Esophagus muscularis mucosa (tissue), 4 donors: ENCODE results near the gene ZNF79. TPM values are rescaled to one million over a fixed set of nuclear protein-coding genes. Genes with fewer than 3 reads are reported as not detected.

Source experiments
- DNase-seq: peaks from one replicate; pipeline ENCODE4 v3.0.0-alpha.2; 2017; ENCODE audit errors: extremely low spot score
- H3K27ac ChIP-seq, 4 donors: fragments of 200-600 bp; sonication (generic); replicated peaks in 1 of 4; 1 replicate in 3 of 4; 2 replicates in 1 of 4; pipeline ENCODE4 v1.5.1; 2016 to 2019; ENCODE audit warnings: mild to moderate bottlenecking in 1 of 4
- H3K27me3 ChIP-seq, 4 donors: fragments of 200-600 bp; sonication (generic); one replicate each; pipeline versions ENCODE4 v1.5.1 to v1.6.0; 2016 to 2019
- H3K36me3 ChIP-seq, 4 donors: fragments of 200-600 bp; sonication (generic); one replicate each; pipeline ENCODE4 v1.5.1; 2016 to 2019
- H3K4me1 ChIP-seq, 4 donors: fragments of 200-600 bp; sonication (generic); one replicate each; pipeline ENCODE4 v1.5.1; 2016 to 2019
- H3K4me3 ChIP-seq, 4 donors: fragments of 200-600 bp; sonication (generic); 1 replicate in 2 of 4; 2 replicates in 2 of 4; pipeline ENCODE4 v1.5.1; 2016 to 2019; ENCODE audit warnings: mild to moderate bottlenecking in 4 of 4, moderate library complexity in 1 of 4
- H3K9me3 ChIP-seq, 4 donors: fragments of 200-600 bp; sonication (generic); 1 replicate in 3 of 4; 2 replicates in 1 of 4; pipeline ENCODE4 v1.5.1; 2016 to 2019
- EP300 ChIP-seq: sonication (generic); formaldehyde crosslinking; IDR thresholded peaks from one replicate; pipeline ENCODE4 v1.6.1; 2017; ENCODE audit warnings: antibody characterized with exemption
- POLR2A ChIP-seq: fragments of 450-650 bp; IDR thresholded peaks from one replicate; pipeline ENCODE4 v1.6.1; 2017; ENCODE audit warnings: antibody characterized with exemption, moderate library complexity, mild to moderate bottlenecking, low read depth
- POLR2AphosphoS5 ChIP-seq, 2 donors: sonication (generic); formaldehyde crosslinking; IDR thresholded peaks; one replicate each; pipeline ENCODE4 v1.6.1; 2017; ENCODE audit warnings: antibody characterized with exemption in 2 of 2
- WGBS: methylation state at CpG from one replicate; pipeline ENCODE4 v1.1.5; 2018; 5-methylcytosine and 5-hydroxymethylcytosine counted together
- intact Hi-C: fragments of 100-400 bp; cut with DNase I; formaldehyde crosslinking; loops from one replicate; pipeline ENCODE4 v1.15.1; 2023
- total RNA-seq, 4 donors: library from RNA; depleted of rRNA; stranded (reverse); fragments of >200 nt; gene quantifications; one replicate each; pipeline versions ENCODE4 v1.1.0 to v1.2.1, GENCODE V29; 2016
- TF ChIP-seq, protein P1 (sequence below), 3 experiments: fragments of 200-600 bp in 2 of 3; fragments of 450-650 bp in 1 of 3; sonication (generic) in 2 of 3; IDR thresholded peaks; one replicate each; pipeline ENCODE4 v1.5.1; 2017 to 2019; ENCODE audit warnings: antibody characterized with exemption in 3 of 3, mild to moderate bottlenecking in 2 of 3, moderate library complexity in 1 of 3

Gene ZNF79
- total RNA-seq, 4 donors from 2014 or later: 8.3 to 12.8 (median 11.2) TPM

DNA sequence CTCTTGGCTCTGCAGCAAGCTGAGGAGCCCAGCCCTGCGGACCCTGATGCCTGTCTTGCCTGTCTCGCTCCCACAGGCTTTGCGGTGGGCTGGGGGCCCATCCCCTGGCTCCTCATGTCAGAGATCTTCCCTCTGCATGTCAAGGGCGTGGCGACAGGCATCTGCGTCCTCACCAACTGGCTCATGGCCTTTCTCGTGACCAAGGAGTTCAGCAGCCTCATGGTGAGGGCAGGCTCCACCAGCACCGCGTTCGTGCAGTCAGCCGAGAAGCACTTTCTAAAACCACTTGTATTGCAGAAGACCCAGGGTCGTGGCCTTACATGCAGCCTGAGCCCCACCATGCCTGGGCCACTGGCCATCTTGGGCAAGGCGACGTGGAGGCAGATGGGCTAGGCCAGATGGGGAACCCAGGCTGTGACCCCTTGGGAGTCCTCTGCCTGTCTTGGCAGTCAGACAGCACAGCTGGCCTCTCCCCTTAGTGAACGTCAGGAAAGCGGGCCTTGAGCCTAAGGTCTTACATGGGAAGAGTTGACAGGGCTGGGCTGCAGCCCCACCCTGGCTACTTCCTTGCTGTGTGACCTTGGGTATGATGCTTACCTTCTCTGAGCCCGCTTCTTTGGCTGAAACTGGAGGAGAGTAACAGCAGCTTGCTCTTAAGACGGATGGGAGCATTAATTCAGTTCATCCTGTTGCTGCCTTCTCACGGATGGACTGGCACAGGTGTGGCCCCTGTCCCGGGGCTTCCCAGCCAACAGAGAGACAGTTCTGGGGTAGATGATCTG, 18.6 kb upstream of the ZNF79 start:
- H3K4me3 ChIP-seq: no peak overlapping the region
- WGBS: 94% methylated on average over 16 of the region's 20 CpGs
- no peaks in the 10 kb centered on the region for H3K9me3 ChIP-seq
- no peak for DNase-seq
- TF ChIP-seq POLR2AphosphoS5 (IDR thresholded peaks at IDR 0.05) (no peak), POLR2A (no peak), EP300 (no peak)
- TF ChIP-seq, protein P1, sequence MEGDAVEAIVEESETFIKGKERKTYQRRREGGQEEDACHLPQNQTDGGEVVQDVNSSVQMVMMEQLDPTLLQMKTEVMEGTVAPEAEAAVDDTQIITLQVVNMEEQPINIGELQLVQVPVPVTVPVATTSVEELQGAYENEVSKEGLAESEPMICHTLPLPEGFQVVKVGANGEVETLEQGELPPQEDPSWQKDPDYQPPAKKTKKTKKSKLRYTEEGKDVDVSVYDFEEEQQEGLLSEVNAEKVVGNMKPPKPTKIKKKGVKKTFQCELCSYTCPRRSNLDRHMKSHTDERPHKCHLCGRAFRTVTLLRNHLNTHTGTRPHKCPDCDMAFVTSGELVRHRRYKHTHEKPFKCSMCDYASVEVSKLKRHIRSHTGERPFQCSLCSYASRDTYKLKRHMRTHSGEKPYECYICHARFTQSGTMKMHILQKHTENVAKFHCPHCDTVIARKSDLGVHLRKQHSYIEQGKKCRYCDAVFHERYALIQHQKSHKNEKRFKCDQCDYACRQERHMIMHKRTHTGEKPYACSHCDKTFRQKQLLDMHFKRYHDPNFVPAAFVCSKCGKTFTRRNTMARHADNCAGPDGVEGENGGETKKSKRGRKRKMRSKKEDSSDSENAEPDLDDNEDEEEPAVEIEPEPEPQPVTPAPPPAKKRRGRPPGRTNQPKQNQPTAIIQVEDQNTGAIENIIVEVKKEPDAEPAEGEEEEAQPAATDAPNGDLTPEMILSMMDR (IDR thresholded peaks at IDR 0.05): no peak
- no peak overlapping the region for H3K27ac ChIP-seq
- H3K36me3 ChIP-seq: peaks cover 12 to 80% (median 53%) of the 10 kb centered on the region in 4 donors
- no peaks in the 10 kb centered on the region for H3K27me3 ChIP-seq
- intact Hi-C loops: no loop called here
- H3K4me1 ChIP-seq: peaks cover 0 to 8% (median 0%) of the 10 kb centered on the region in 4 donors

DNA sequence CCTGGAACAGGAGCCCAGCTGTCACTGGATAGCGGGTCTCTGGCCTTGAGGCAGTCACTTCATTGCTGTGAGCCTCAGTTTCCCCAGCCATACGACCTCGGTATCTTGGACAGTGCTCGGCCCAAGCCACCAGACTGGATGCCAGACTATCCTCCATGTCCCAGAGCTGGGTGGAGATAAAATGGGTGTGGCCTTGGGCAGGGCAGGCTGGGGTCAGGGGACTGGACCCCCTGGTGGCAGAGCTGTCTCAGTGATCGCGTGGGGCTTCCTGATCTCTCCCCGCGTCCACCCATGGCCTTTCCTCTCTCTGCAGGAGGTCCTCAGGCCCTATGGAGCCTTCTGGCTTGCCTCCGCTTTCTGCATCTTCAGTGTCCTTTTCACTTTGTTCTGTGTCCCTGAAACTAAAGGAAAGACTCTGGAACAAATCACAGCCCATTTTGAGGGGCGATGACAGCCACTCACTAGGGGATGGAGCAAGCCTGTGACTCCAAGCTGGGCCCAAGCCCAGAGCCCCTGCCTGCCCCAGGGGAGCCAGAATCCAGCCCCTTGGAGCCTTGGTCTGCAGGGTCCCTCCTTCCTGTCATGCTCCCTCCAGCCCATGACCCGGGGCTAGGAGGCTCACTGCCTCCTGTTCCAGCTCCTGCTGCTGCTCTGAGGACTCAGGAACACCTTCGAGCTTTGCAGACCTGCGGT, 17.2 kb upstream of the ZNF79 start:
- TF ChIP-seq POLR2AphosphoS5 (IDR thresholded peaks at IDR 0.05) (no peak), EP300 (no peak), POLR2A (no peak)
- TF ChIP-seq, protein P1 (IDR thresholded peaks at IDR 0.05): no peak
- Histone ChIP-seq H3K4me3 (no peak overlapping the region), H3K9me3 (no peaks in the 10 kb centered on the region), H3K27me3 (no peaks in the 10 kb centered on the region), H3K36me3 (peaks cover 12 to 66% (median 43%) of the 10 kb centered on the region in 4 donors), H3K27ac (no peak overlapping the region), H3K4me1 (peaks cover 0 to 8% (median 0%) of the 10 kb centered on the region in 4 donors)
- 90% methylated on average over 12 of the region's 13 CpGs for WGBS
- intact Hi-C loops: no loop called here
- DNase-seq: no peak

DNA sequence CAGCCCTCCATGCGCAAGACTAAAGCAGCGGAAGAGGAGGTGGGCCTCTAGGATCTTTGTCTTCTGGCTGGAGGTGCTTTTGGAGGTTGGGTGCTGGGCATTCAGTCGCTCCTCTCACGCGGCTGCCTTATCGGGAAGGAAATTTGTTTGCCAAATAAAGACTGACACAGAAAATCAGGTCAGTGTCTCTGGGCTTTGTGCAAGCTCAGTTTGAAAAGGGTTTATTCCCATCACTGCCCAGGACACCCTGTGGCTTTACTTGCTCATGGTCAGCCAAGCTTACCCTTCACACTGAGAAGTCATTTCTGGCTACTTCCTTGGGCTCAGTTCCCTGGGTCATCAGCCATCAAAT, 16.7 kb upstream of the ZNF79 start:
- Histone ChIP-seq H3K4me3 (no peak overlapping the region), H3K36me3 (peaks cover 12 to 61% (median 40%) of the 10 kb centered on the region in 4 donors)

DNA sequence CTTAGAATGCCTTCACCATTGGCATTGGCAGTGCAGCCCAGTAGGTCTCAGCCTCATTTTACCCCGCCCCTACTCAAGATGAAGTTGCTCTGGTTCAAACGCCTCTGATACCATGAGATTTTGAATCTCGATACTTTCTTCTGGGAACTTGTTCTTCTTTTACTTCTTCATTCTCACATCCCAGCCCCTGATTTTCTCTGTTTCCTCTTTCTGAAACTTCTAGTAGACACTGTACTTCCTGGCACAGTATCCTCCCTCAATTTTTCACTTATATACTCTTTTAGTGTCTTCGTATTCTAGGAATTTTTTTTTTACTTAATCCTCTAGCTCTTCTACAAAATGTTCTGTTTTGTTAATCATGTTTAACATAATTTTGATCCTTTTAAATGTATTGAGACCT, 13.1 kb upstream of the ZNF79 start:
- 75% methylated on average over 4 of the region's 4 CpGs for WGBS
- Histone ChIP-seq H3K9me3 (no peaks in the 10 kb centered on the region), H3K27ac (no peak overlapping the region), H3K36me3 (peaks cover 0 to 24% (median 12%) of the 10 kb centered on the region in 4 donors), H3K27me3 (no peaks in the 10 kb centered on the region), H3K4me3 (no peak overlapping the region), H3K4me1 (peaks cover 0 to 9% (median 8%) of the 10 kb centered on the region in 4 donors)
- intact Hi-C loops: no loop called here
- no peak for DNase-seq
- TF ChIP-seq, protein P1 (IDR thresholded peaks at IDR 0.05): no peak
- TF ChIP-seq POLR2A (no peak), EP300 (no peak), POLR2AphosphoS5 (IDR thresholded peaks at IDR 0.05) (no peak)

More for the DNA sequence above, 16.7 kb upstream of the ZNF79 start:
- DNase-seq: no peak
- Histone ChIP-seq H3K27me3 (no peaks in the 10 kb centered on the region), H3K27ac (no peak overlapping the region), H3K4me1 (peaks cover 0 to 8% (median 0%) of the 10 kb centered on the region in 4 donors), H3K9me3 (no peaks in the 10 kb centered on the region)
- intact Hi-C loops: no loop called here
- TF ChIP-seq, protein P1 (IDR thresholded peaks at IDR 0.05): no peak
- 89% methylated on average over 6 of the region's 6 CpGs for WGBS
